SJSA1 (cell line): Measurements from ENCODE around the gene PARP9. TPM values are rescaled to one million over a fixed set of nuclear protein-coding genes. Genes with fewer than 3 reads are reported as not detected.

Experiments used
- DNase-seq, 2 experiments: peaks; one replicate each; pipeline ENCODE4 v3.0.0-alpha.2; 2015 to 2020; ENCODE audit warnings: low spot score in 2 of 2, low read depth in 1 of 2
- H3K27ac ChIP-seq: fragments of 250-450 bp; sonication (Bioruptor Pico); 2 replicates; pipeline ENCODE4 v1.5.1; 2020; ENCODE audit warnings: mild to moderate bottlenecking, moderate library complexity
- H3K27me3 ChIP-seq: fragments of 250-450 bp; sonication (Bioruptor Pico); replicated peaks from 2 replicates; pipeline ENCODE4 v1.5.1; 2020; ENCODE audit warnings: mild to moderate bottlenecking, moderate library complexity
- H3K36me3 ChIP-seq: fragments of 250-450 bp; sonication (Bioruptor Pico); 2 replicates; pipeline ENCODE4 v1.5.1; 2020; ENCODE audit warnings: mild to moderate bottlenecking
- H3K4me1 ChIP-seq: fragments of 250-450 bp; sonication (Bioruptor Pico); replicated peaks from 2 replicates; pipeline ENCODE4 v1.6.1; 2021; ENCODE audit warnings: mild to moderate bottlenecking
- H3K4me3 ChIP-seq: fragments of 250-450 bp; sonication (Bioruptor Pico); 2 replicates; pipeline ENCODE4 v1.5.1; 2020; ENCODE audit warnings: mild to moderate bottlenecking
- H3K9me3 ChIP-seq: fragments of 250-450 bp; sonication (Bioruptor Pico); replicated peaks from 2 replicates; pipeline ENCODE4 v1.5.1; 2020; ENCODE audit warnings: mild to moderate bottlenecking
- total RNA-seq: library from RNA; depleted of rRNA; stranded (reverse); fragments of >200 nt; shearing (Covaris generic); gene quantifications from 2 replicates; pipeline ENCODE4 v1.2.3, GENCODE V29; 2014

PARP9 gene
- total RNA-seq, 1 experiment from 2014 or later: 7.3 TPM

- Histone ChIP-seq H3K4me3 (no peak overlapping the region), H3K27me3 (no peaks in the 10 kb centered on the region), H3K9me3 (no peaks in the 10 kb centered on the region), H3K27ac (no peak overlapping the region), H3K4me1 (peaks cover 20% of the 10 kb centered on the region), H3K36me3 (peaks cover 6% of the 10 kb centered on the region; the same call in 1 of the 2 replicates)
- peak; percentile 59 to 72 for DNase-seq
Observed at GRCh38 chr3:122533931-122534334, 30.2 kb downstream of the PARP9 start.

DNA sequence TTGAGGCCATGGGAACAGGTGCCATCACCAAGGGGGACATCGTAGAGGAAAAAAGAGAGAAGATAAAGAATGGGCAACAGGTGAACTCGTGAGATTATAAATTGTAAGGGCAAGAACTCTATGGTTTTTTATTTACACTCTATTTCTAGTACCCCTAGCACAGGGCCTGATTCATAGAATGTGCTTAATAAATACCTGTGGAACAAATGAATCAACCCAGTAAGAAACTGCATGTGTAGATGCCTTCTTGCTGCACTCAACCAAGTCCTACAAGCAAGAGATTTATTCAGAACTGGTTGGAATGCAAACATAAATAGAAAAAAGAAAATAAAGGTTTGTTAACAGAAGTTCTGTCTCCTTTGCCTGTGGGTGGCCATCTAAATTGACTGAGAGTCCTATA, 30.6 kb downstream of the PARP9 start:
- no peak overlapping the region for H3K4me3 ChIP-seq
- H3K4me1 ChIP-seq: peaks cover 20% of the 10 kb centered on the region
- peaks cover 6% of the 10 kb centered on the region; the same call in 1 of the 2 replicates for H3K36me3 ChIP-seq
- no peak overlapping the region for H3K27ac ChIP-seq
- no peak for DNase-seq
- no peaks in the 10 kb centered on the region for H3K27me3 ChIP-seq
- H3K9me3 ChIP-seq: no peaks in the 10 kb centered on the region

DNA sequence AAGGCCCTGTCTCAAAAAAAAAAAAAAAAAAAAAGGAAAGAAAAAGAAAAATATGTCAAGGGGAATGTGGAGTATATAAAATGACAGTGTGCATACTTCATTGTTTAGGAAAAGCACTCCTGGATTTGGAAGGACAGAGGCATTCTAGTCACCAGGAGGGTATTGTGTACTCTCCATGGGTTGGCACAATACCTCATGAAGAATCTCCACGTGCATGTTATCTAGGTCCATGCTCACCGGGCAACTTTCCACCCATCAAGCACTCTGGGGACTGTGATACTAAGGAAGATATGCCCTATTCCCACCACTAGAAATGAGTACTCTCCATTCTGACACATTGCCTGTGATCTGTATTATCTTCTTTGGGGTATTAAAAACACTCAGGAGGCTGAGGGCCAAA, 33.9 kb downstream of the PARP9 start:
- no peaks in the 10 kb centered on the region for H3K9me3 ChIP-seq
- peaks cover 20% of the 10 kb centered on the region for H3K4me1 ChIP-seq
- no peak overlapping the region for H3K4me3 ChIP-seq
- DNase-seq: no peak
- H3K36me3 ChIP-seq: peaks cover 6% of the 10 kb centered on the region; the same call in 1 of the 2 replicates
- no peak overlapping the region for H3K27ac ChIP-seq
- H3K27me3 ChIP-seq: no peaks in the 10 kb centered on the region

GRCh38 chr3:122523317-122523716, 40.8 kb downstream of the PARP9 start:
- Histone ChIP-seq H3K27ac (no peak overlapping the region), H3K36me3 (no peaks in the 10 kb centered on the region), H3K27me3 (no peaks in the 10 kb centered on the region), H3K4me3 (no peak overlapping the region), H3K9me3 (no peaks in the 10 kb centered on the region), H3K4me1 (no peaks in the 10 kb centered on the region)
- DNase-seq: no peak

DNA sequence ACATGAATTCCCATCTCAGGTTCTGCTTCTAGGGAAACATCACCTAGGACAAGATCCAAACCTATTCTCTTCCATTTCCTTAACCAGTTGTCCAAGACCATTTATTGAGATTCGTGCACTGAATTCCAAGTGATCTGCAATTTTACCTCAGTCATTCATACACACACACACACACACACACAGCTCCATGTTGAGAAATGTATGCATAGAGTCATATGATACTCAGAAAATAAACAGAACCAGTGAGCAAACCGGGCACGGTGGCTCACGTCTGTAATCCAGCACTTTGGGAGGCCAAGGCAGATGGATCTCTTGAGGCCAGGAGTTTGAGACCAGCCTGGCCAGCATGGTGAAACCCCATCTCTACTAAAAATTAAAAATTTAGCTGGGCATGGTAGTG, 43.2 kb downstream of the PARP9 start:
- Histone ChIP-seq H3K36me3 (no peaks in the 10 kb centered on the region), H3K27me3 (no peaks in the 10 kb centered on the region), H3K9me3 (no peaks in the 10 kb centered on the region), H3K4me3 (no peak overlapping the region), H3K4me1 (no peaks in the 10 kb centered on the region), H3K27ac (no peak overlapping the region)
- no peak for DNase-seq

DNA sequence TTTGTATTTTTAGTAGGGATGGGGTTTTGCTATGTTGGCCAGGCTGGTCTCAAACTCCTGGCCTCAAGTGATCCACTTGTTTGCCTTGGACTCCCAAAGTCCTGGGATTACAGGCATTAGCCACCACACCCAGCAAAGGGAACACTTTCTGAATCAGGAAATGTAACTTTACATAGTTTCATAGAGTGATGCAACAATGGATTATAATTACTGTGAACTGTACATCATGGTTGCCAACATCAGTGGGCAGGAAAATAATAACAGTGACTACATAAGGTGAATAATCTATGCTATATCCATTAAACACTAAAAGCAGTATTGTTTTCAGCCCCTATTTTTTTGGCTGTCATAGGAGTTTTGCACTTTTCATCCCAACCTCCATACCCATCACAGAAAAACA, 44.4 kb downstream of the PARP9 start:
- Histone ChIP-seq H3K36me3 (peaks cover under 1% of the 10 kb centered on the region), H3K4me1 (0 out of 2 replicates have a peak, but pooled peaks cover 3% of the 10 kb centered on the region), H3K27ac (no peak overlapping the region), H3K4me3 (no peak overlapping the region), H3K27me3 (no peaks in the 10 kb centered on the region), H3K9me3 (no peaks in the 10 kb centered on the region)
- no peak for DNase-seq

DNA sequence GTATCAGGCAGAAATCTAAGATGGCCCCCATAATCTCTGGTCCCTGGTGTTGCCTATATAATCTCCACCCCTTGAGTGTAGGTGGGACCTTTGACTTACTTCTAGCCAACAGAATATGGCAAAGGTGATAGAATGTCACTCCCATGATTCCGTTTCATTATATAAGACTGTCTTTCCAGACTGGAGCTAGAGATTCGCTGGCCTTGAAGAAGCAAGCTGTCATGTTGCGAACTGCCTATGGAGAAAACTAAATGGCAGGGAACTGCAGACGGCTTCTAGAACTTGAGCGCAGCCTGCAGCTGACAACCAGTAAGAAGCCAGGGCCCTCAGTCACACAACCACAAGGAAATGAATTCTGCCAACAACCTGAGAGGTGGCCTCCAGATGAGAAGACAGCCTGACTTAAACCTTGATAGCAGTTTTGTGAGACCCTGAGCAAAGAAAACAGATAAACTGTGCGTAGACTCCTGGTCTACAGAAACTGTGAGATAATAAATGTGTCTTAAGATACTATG, 47.2 kb downstream of the PARP9 start:
- H3K36me3 ChIP-seq: peaks cover 7% of the 10 kb centered on the region
- H3K27ac ChIP-seq: no peak overlapping the region
- H3K4me3 ChIP-seq: no peak overlapping the region
- peaks cover 3% of the 10 kb centered on the region; the same call in 1 of the 2 replicates for H3K4me1 ChIP-seq
- H3K27me3 ChIP-seq: no peaks in the 10 kb centered on the region
- DNase-seq: no peak
- H3K9me3 ChIP-seq: no peaks in the 10 kb centered on the region

GRCh38 chr3:122515870-122516269, 48.2 kb downstream of the PARP9 start:
- Histone ChIP-seq H3K27me3 (no peaks in the 10 kb centered on the region), H3K4me1 (peaks cover 3% of the 10 kb centered on the region; the same call in 1 of the 2 replicates), H3K4me3 (no peak overlapping the region), H3K27ac (no peak overlapping the region), H3K9me3 (no peaks in the 10 kb centered on the region), H3K36me3 (peaks cover 11% of the 10 kb centered on the region)
- DNase-seq: no peak

GRCh38 chr3:122515020-122515468, 49.1 kb downstream of the PARP9 start:
- H3K4me3 ChIP-seq: peak overlapping the region; percentile 87
- DNase-seq: no peak
- peak overlapping the region; percentile 90 for H3K27ac ChIP-seq
- H3K27me3 ChIP-seq: no peaks in the 10 kb centered on the region
- peaks cover 3% of the 10 kb centered on the region; the same call in 1 of the 2 replicates for H3K4me1 ChIP-seq
- no peaks in the 10 kb centered on the region for H3K9me3 ChIP-seq
- H3K36me3 ChIP-seq: peaks cover 11% of the 10 kb centered on the region

DNA sequence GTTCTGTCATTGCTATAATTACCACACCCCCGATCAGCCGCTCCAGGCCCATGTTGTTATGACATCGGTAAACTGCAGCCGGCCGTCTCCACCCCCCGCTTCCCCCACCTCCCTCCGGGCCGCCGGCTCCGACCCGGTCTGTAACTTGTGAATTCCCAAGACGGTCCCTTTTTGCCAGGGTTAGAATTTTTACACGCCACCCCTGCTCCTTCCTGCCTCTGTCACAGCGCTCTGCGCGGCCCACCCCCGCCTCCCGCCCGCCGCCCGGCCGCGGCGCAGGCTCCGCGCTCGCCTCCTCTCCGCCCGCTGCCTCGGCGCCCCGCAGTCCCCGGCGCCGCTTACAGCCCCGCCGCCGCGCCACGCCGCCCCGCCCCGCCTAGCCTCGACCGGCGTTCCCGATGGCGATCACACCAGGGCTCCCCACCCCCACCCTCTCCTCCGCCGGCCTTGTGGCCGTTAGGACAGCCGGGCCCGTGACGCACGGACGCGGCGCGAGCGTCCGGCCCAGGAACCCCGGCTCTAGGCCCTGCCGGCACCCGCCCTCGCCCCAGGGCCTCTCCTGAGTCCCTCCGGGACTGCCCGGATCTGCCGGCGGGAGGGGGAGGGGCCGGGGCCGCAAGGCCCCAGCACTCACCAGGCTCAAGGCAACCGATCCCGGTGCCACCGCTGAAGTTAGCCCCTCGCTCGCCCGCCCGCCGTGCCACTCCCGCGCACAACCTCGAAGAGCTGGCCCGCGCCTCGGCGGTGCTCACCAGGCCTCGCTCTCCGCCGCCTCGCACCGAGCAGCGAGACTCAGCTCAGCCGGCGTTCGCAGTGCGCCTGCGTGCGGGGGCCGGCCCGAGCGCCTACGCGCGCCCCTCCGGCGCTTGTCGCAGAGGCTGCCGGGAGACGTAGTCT, 49.7 kb downstream of the PARP9 start, which contains the start of gene KPNA1:
TSS of gene KPNA1 (minus strand) at position 817 of the 897 bp plus-strand sequence. CDS start 18,374 bp downstream, outside the sequence.
- Histone ChIP-seq H3K27ac (peak within 1 kb of the TSS; percentile 90), H3K4me1 (peaks cover 3% of the 10 kb centered on the region; the same call in 1 of the 2 replicates), H3K4me3 (peak within 1 kb of the TSS; percentile 87), H3K9me3 (no peaks in the 10 kb centered on the region), H3K27me3 (no peaks in the 10 kb centered on the region), H3K36me3 (peaks cover 14% of the 10 kb centered on the region)
- DNase-seq: peak; percentile 81 to 92

- Histone ChIP-seq H3K4me3 (peak overlapping the region; percentile 87), H3K27ac (peak overlapping the region; percentile 90), H3K36me3 (peaks cover 16% of the 10 kb centered on the region), H3K9me3 (no peaks in the 10 kb centered on the region), H3K27me3 (no peaks in the 10 kb centered on the region), H3K4me1 (peaks cover 3% of the 10 kb centered on the region; the same call in 1 of the 2 replicates)
- DNase-seq: peak in 1 of 2 experiments; percentile 48
Observed at GRCh38 chr3:122513386-122514122, 50.5 kb downstream of the PARP9 start.

GRCh38 chr3:122512284-122512683, 51.8 kb downstream of the PARP9 start:
- H3K4me3 ChIP-seq: no peak overlapping the region
- no peaks in the 10 kb centered on the region for H3K9me3 ChIP-seq
- peaks cover 16% of the 10 kb centered on the region for H3K36me3 ChIP-seq
- H3K27me3 ChIP-seq: no peaks in the 10 kb centered on the region
- DNase-seq: no peak
- H3K27ac ChIP-seq: no peak overlapping the region
- peaks cover 3% of the 10 kb centered on the region; the same call in 1 of the 2 replicates for H3K4me1 ChIP-seq

GRCh38 chr3:122510878-122511535, 53.1 kb downstream of the PARP9 start:
- H3K4me1 ChIP-seq: peaks cover 3% of the 10 kb centered on the region; the same call in 1 of the 2 replicates
- H3K27ac ChIP-seq: no peak overlapping the region
- H3K9me3 ChIP-seq: no peaks in the 10 kb centered on the region
- peaks cover 23% of the 10 kb centered on the region for H3K36me3 ChIP-seq
- no peak overlapping the region for H3K4me3 ChIP-seq
- no peaks in the 10 kb centered on the region for H3K27me3 ChIP-seq
- no peak for DNase-seq
